Measurements from ENCODE around the gene NME5. TPM values are rescaled to one million over a fixed set of nuclear protein-coding genes. Genes with fewer than 3 reads are reported as not detected.
"Not testable (repeated sequence)": the region's sequence is repeated elsewhere in the genome, so short reads cannot be mapped to it uniquely, and the experiment has no call there.

Gene NME5
- total RNA-seq, 1 donor from 2014 or later = not detected

DNA sequence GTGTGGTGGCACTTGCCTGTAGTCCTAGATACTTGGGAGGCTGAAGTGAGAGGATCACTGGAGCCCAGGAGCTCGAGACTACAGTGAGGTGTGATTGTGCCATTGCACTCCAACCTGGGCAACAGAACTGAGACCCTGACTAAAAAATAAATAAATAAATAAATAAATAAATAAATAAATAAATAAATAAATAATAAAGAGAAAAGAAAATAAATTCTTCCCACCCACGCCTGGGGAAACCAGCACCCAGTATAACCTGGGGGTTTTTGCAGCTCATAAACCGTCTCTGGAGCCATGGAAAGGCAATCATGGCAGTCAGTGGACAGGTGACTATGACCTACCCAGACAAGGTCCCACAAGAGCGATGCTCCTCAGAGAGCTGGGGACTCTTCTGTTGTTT, 47.5 kb downstream of the NME5 start:
- H3K4me3 ChIP-seq (ENCODE audit: low read length in 3 of 3) = no peak overlapping the region
- no peak overlapping the region for H3K9ac ChIP-seq (ENCODE audit: low read depth in 1 of 3, low read length in 3 of 3)
- H3K36me3 ChIP-seq (ENCODE audit: control insufficient read depth in 3 of 3, insufficient read depth in 3 of 3, low read length in 3 of 3) = no peaks in the 10 kb centered on the region
- H3K27ac ChIP-seq (ENCODE audit: low read depth, low read length) = no peak overlapping the region
- no peaks in the 10 kb centered on the region for H3K4me1 ChIP-seq (ENCODE audit: control insufficient read depth in 3 of 3, insufficient read depth in 3 of 3, low read length in 3 of 3)
- H3K27me3 ChIP-seq (ENCODE audit: control insufficient read depth in 3 of 3, insufficient read depth in 3 of 3, low read length in 3 of 3) = no peaks in the 10 kb centered on the region
- H3K9me3 ChIP-seq (ENCODE audit: control insufficient read depth in 3 of 3, low read length in 3 of 3) = no peaks in the 10 kb centered on the region

DNA sequence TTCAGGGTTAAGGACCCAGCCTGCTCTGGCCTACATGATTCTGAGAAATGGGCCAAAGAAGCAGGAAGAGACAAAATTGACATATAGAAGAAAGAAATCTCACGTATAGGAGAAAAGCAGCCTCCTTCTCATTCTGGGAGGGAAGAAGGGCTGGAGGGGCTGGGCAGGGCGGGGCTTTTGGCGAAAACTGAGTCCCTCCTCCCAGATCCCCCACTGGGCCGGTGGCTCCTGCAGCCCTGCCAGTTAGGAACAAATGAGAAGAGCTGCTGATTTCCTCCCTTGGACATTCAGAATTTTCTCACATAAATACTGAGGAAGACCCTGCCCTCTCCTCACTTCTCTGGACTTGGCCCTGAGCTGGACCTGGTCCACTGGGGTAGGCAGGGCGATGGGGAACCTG, 55.5 kb downstream of the NME5 start, which contains the start of gene WNT8A:
TSS of gene WNT8A (plus strand) at position 332 of the 400 bp plus-strand sequence. CDS start 95 bp downstream, outside the sequence.
- Histone ChIP-seq H3K27ac (ENCODE audit: low read depth, low read length) (no peak within 1 kb of the TSS), H3K9ac (ENCODE audit: low read depth in 1 of 3, low read length in 3 of 3) (no peak within 1 kb of the TSS), H3K36me3 (ENCODE audit: control insufficient read depth in 3 of 3, insufficient read depth in 3 of 3, low read length in 3 of 3) (no peaks in the 10 kb centered on the region), H3K27me3 (ENCODE audit: control insufficient read depth in 3 of 3, insufficient read depth in 3 of 3, low read length in 3 of 3) (no peaks in the 10 kb centered on the region), H3K4me3 (ENCODE audit: low read length in 3 of 3) (no peak within 1 kb of the TSS), H3K4me1 (ENCODE audit: control insufficient read depth in 3 of 3, insufficient read depth in 3 of 3, low read length in 3 of 3) (no peaks in the 10 kb centered on the region), H3K9me3 (ENCODE audit: control insufficient read depth in 3 of 3, low read length in 3 of 3) (no peaks in the 10 kb centered on the region)

DNA sequence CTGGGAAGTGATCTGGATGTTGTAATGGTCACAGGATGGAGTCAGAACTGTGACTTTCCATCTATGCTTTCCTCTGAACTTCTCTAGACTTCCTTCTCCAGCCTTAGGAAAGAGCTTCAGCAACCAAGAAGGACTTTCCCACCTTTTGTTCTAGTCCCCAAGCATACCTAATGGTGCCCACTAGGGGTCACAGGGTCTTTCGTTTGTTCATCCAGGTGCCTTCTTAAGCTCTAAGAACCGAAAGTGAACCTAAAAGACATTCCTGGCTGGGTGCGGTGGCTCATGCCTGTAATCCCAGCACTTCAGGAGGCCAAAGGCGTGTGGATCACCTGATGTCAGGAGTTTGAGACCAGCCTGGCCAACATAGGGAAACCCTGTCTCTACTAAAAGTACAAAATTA, 57.2 kb downstream of the NME5 start:
- Histone ChIP-seq H3K4me3 (ENCODE audit: low read length in 3 of 3) (no peak overlapping the region), H3K36me3 (ENCODE audit: control insufficient read depth in 3 of 3, insufficient read depth in 3 of 3, low read length in 3 of 3) (no peaks in the 10 kb centered on the region), H3K4me1 (ENCODE audit: control insufficient read depth in 3 of 3, insufficient read depth in 3 of 3, low read length in 3 of 3) (peaks cover 0 to 3% (median 0%) of the 10 kb centered on the region in 3 donors), H3K27ac (ENCODE audit: low read depth, low read length) (no peak overlapping the region), H3K9ac (ENCODE audit: low read depth in 1 of 3, low read length in 3 of 3) (no peak overlapping the region), H3K9me3 (ENCODE audit: control insufficient read depth in 3 of 3, low read length in 3 of 3) (no peaks in the 10 kb centered on the region), H3K27me3 (ENCODE audit: control insufficient read depth in 3 of 3, insufficient read depth in 3 of 3, low read length in 3 of 3) (no peaks in the 10 kb centered on the region)

DNA sequence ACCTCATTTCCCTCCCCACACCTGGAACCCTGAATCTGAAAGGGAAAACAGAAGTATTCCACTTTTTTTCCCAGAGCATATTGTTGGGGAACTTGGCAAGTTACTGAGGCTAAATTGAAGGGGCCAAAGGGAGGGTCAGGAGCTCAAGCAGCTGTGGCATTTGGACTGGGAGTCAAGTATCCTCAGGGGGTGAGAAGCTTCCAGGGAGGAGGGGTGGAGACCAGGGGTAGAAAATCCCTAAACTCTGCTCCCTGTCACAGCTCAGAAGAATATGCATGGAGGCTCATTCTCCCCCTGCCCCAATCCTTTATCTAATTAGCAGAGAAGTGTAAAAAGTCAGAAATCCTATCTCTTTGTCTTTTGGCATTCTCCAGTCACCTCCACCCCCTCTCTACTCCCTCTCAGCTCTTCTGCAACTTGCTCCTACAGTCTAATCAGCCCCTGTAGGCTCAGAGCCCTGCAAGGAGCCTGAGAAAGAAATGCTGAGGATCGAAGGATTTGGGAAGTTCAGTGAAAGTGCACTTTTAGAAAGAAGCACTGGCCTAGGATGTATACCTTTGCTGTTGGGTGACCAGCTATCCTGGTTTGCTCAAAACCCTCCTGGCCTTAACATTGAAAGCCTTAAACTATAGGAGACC, 61.1 kb downstream of the NME5 start:
- H3K9me3 ChIP-seq (ENCODE audit: control insufficient read depth in 3 of 3, low read length in 3 of 3) = no peaks in the 10 kb centered on the region
- no peaks in the 10 kb centered on the region for H3K27me3 ChIP-seq (ENCODE audit: control insufficient read depth in 3 of 3, insufficient read depth in 3 of 3, low read length in 3 of 3)
- no peak overlapping the region for H3K4me3 ChIP-seq (ENCODE audit: low read length in 3 of 3)
- no peak overlapping the region for H3K9ac ChIP-seq (ENCODE audit: low read depth in 1 of 3, low read length in 3 of 3)
- H3K4me1 ChIP-seq (ENCODE audit: control insufficient read depth in 3 of 3, insufficient read depth in 3 of 3, low read length in 3 of 3) = peaks cover 0 to 3% (median 0%) of the 10 kb centered on the region in 3 donors
- no peak overlapping the region for H3K27ac ChIP-seq (ENCODE audit: low read depth, low read length)
- H3K36me3 ChIP-seq (ENCODE audit: control insufficient read depth in 3 of 3, insufficient read depth in 3 of 3, low read length in 3 of 3) = no peaks in the 10 kb centered on the region

DNA sequence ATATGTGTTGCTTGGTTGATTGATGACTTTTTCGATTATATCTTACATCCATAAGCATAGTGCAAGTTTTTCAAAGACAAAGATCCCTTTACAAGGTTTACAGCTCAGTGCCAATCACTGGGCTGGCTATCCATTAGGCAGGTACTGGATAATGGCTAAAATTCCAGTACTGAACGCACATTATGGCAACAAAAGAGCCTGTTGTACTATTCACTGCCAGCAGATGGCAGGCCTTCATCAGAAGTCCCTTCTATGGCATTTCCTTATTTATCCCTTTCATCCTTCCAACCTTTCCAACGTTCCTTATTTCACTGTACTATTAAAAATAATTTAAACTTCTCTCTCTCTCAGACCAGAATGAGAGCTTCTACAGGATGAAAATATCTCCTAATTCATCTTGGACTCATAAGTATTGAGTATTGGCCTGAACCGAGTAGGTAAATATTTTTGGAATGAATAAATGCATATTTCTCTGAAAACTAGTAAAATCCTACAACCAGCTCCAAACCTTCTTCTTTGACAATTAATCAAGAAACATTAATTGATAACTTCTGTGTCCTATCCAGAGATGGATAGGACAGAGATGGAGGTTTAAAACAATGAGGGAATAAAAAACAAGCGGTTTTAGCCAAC, 62.0 kb downstream of the NME5 start:
- Histone ChIP-seq H3K4me1 (ENCODE audit: control insufficient read depth in 3 of 3, insufficient read depth in 3 of 3, low read length in 3 of 3) (peaks cover 0 to 3% (median 0%) of the 10 kb centered on the region in 3 donors), H3K27ac (ENCODE audit: low read depth, low read length) (no peak overlapping the region), H3K4me3 (ENCODE audit: low read length in 3 of 3) (no peak overlapping the region), H3K27me3 (ENCODE audit: control insufficient read depth in 3 of 3, insufficient read depth in 3 of 3, low read length in 3 of 3) (no peaks in the 10 kb centered on the region), H3K9ac (ENCODE audit: low read depth in 1 of 3, low read length in 3 of 3) (no peak overlapping the region), H3K9me3 (ENCODE audit: control insufficient read depth in 3 of 3, low read length in 3 of 3) (no peaks in the 10 kb centered on the region), H3K36me3 (ENCODE audit: control insufficient read depth in 3 of 3, insufficient read depth in 3 of 3, low read length in 3 of 3) (no peaks in the 10 kb centered on the region)

DNA sequence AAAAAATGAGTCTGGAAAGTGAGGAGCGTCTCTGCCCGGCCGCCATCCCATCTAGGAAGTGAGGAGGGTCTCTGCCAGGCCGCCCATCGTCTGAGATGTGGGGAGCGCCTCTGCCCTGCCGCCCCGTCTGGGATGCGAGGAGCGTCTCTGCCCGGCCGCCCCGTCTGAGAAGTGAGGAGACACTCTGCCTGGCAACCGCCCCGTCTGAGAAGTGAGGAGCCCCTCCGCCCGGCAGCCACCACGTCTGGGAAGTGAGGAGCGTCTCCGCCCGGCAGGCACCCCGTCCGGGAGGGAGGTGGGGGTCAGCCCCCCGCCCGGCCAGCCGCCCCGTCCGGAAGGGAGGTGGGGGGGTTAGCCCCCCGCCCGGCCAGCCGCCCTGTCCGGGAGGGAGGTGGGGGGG, 69.2 kb downstream of the NME5 start:
- not testable (repeated sequence) for H3K9me3 ChIP-seq (ENCODE audit: control insufficient read depth in 3 of 3, low read length in 3 of 3); H3K36me3 ChIP-seq (ENCODE audit: control insufficient read depth in 3 of 3, insufficient read depth in 3 of 3, low read length in 3 of 3); H3K9ac ChIP-seq (ENCODE audit: low read depth in 1 of 3, low read length in 3 of 3); H3K4me3 ChIP-seq (ENCODE audit: low read length in 3 of 3); H3K27ac ChIP-seq (ENCODE audit: low read depth, low read length); H3K4me1 ChIP-seq (ENCODE audit: control insufficient read depth in 3 of 3, insufficient read depth in 3 of 3, low read length in 3 of 3); H3K27me3 ChIP-seq (ENCODE audit: control insufficient read depth in 3 of 3, insufficient read depth in 3 of 3, low read length in 3 of 3)

DNA sequence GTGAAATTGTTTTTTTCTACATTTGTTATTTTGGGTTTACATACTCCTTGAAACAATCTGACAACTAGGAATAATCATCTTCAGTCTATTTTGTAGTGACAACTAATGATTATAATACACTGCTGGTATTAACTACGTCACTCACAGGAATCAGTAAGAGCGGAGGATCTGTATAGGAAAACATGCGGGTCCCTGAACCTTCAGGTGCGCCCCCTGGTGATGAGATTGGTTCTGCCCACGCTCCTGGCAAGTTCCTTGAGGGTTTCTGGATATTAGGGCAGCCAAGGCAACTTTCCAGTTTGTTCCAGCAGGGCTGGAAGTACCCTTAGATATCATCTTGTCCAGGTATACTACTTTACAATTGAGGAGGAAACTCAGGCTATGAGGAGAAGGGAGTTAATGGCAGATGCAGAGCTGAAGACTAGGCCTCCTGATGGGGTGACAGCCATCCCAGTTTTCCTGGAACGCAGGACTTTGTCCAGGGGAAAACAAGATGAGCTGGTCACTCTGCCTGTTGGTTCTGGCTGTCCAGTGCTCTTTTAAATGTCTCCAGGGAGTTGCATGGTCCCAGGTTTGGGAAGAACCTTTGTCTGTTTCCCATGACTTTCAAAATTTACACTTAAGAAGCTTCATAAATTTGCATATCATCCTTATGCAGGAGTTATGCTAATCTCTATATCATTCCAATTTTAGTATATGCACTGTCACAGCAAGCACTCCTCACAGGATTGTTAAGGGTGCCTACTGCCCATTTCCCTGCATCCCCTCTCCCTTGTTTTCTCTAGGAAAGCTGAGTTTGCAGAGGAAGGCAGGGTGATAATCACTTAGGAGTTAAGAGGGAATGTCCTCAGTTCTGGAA, 70.3 kb downstream of the NME5 start:
- no peaks in the 10 kb centered on the region for H3K9me3 ChIP-seq (ENCODE audit: control insufficient read depth in 3 of 3, low read length in 3 of 3)
- peaks cover 0 to 4% (median 0%) of the 10 kb centered on the region in 3 donors for H3K4me1 ChIP-seq (ENCODE audit: control insufficient read depth in 3 of 3, insufficient read depth in 3 of 3, low read length in 3 of 3)
- peaks cover 0 to 3% (median 0%) of the 10 kb centered on the region in 3 donors for H3K27me3 ChIP-seq (ENCODE audit: control insufficient read depth in 3 of 3, insufficient read depth in 3 of 3, low read length in 3 of 3)
- H3K36me3 ChIP-seq (ENCODE audit: control insufficient read depth in 3 of 3, insufficient read depth in 3 of 3, low read length in 3 of 3) = no peaks in the 10 kb centered on the region
- H3K27ac ChIP-seq (ENCODE audit: low read depth, low read length) = no peak overlapping the region
- no peak overlapping the region for H3K9ac ChIP-seq (ENCODE audit: low read depth in 1 of 3, low read length in 3 of 3)
- no peak overlapping the region for H3K4me3 ChIP-seq (ENCODE audit: low read length in 3 of 3)

DNA sequence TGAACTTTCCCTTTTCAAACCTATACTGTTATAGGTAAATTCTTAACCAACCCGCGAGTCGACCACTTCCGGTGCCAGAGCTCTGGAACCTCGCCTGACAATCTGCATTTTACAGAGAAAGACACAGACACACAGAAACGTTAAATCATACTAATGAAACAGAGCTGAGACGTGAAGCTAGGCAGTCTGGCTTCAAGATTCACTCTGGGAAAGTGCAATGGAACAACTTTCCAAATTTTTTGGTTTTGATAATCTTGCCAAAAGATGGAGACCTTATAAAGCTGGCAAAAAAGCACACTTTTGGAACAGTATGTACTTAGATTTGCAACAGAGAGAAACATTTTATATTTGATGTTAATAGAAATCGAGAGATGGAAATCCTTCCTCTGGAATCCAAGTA, 71.3 kb downstream of the NME5 start:
- no peaks in the 10 kb centered on the region for H3K36me3 ChIP-seq (ENCODE audit: control insufficient read depth in 3 of 3, insufficient read depth in 3 of 3, low read length in 3 of 3)
- H3K27ac ChIP-seq (ENCODE audit: low read depth, low read length) = no peak overlapping the region
- H3K9me3 ChIP-seq (ENCODE audit: control insufficient read depth in 3 of 3, low read length in 3 of 3) = no peaks in the 10 kb centered on the region
- H3K9ac ChIP-seq (ENCODE audit: low read depth in 1 of 3, low read length in 3 of 3) = no peak overlapping the region
- H3K27me3 ChIP-seq (ENCODE audit: control insufficient read depth in 3 of 3, insufficient read depth in 3 of 3, low read length in 3 of 3) = peaks cover 0 to 3% (median 0%) of the 10 kb centered on the region in 3 donors
- H3K4me1 ChIP-seq (ENCODE audit: control insufficient read depth in 3 of 3, insufficient read depth in 3 of 3, low read length in 3 of 3) = peaks cover 0 to 4% (median 0%) of the 10 kb centered on the region in 3 donors
- H3K4me3 ChIP-seq (ENCODE audit: low read length in 3 of 3) = no peak overlapping the region

Data from skeletal muscle tissue (tissue), 4 donors.